ENCODE measurements around the gene REPS1. TPM values are rescaled to one million over a fixed set of nuclear protein-coding genes. Genes with fewer than 3 reads are reported as not detected.
A peak's percentile ranks its signal among the peaks of the same experiment; 100 is the strongest.

REPS1 gene
- total RNA-seq, 2 donors from 2014 or later = 73.4 to 88.6 TPM

DNA sequence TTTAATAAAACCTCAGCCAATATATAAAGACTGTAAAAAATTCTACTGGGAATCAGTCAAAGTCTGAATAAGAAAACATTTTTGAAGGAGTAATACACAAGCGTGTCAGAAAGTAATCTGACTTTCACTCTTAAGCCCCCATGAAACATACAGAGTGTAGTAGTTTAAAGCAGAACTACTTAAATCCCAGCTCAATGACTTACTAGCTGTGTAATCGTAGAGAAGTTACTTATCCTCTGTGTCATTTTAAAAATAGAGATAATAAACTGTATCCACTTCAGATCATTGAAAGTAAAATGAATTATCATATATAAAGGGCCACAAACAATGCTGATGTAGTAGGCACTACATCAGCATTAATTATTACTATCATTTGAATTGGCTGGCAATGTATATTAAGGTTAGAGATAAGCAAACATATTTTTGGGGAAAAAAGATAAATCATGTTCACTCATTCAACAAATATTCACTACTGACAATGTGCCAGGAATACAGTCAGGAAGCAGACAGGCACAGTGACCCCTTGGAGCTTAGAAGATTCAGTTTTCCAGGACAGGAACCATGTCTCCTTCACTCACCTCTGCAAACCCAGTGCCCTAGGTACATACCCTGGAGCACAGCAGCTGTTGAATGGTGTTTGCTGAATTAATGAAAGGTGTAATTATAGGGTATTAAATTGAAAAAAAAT is 14.4 kb downstream of the REPS1 start:
- no peak for DNase-seq
- no peaks in the 10 kb centered on the region for H3K9me3 ChIP-seq (ENCODE audit: control insufficient read depth, low read length, poor library complexity, severe bottlenecking)
- Mint-ChIP-seq H3K27ac (no peak overlapping the region), H3K36me3 (ENCODE audit: low read depth) (no peaks in the 10 kb centered on the region), H3K4me1 (peaks cover 51% of the 10 kb centered on the region), H3K4me3 (no peak overlapping the region), H3K27me3 (no peaks in the 10 kb centered on the region)
- ATAC-seq = no peak

DNA sequence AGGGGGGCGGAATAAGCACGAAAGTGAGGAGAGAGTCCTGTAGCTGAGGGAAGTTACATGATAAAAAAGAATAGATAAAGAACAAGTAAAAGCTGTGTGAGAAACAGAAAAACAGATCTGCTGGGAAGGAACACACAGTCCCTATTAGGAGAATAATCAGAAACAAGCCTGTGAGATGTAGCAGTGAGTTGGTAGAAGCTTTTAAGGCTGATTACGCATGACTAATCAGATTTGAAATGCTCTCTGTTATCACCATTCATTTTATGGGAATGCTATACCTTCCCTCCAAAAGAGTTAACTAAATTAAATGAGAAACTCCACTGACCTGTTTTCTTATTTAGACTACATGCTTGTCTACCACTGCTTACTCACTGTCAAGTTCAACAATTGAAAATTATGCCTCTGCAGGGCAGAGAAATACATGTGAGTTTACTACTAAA is 15.8 kb downstream of the REPS1 start:
- DNase-seq (no peak), ATAC-seq (no peak)
- no peaks in the 10 kb centered on the region for H3K27me3 Mint-ChIP-seq
- H3K4me3 Mint-ChIP-seq = peak overlapping the region; percentile 36
- no peaks in the 10 kb centered on the region for H3K36me3 Mint-ChIP-seq (ENCODE audit: low read depth)
- H3K9me3 ChIP-seq (ENCODE audit: control insufficient read depth, low read length, poor library complexity, severe bottlenecking) = no peaks in the 10 kb centered on the region
- no peak overlapping the region for H3K27ac Mint-ChIP-seq
- peaks cover 53% of the 10 kb centered on the region for H3K4me1 Mint-ChIP-seq

DNA sequence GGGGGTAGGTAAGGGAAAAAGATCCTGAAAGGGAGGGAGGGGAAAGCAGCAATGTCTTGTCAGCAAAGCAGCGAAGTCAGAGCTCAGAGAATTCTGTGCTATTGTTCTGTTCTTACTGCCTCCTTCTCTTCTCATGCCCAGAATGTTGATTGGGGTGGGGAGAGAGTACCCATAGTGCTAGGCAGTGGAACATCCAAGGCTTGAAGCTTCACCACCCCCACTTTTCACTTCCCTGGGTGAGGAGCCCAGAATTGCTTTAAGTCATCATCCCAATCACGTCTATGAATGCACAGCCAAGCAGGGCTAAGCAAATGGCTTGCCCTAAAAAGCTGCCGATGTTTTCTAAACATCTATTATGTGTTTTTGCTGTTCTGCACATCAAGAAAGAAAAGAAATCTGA is 16.5 kb downstream of the REPS1 start:
- H3K9me3 ChIP-seq (ENCODE audit: control insufficient read depth, low read length, poor library complexity, severe bottlenecking) = no peaks in the 10 kb centered on the region
- Mint-ChIP-seq H3K4me1 (peaks cover 53% of the 10 kb centered on the region), H3K27ac (no peak overlapping the region), H3K36me3 (ENCODE audit: low read depth) (no peaks in the 10 kb centered on the region), H3K27me3 (no peaks in the 10 kb centered on the region), H3K4me3 (no peak overlapping the region)
- DNase-seq (no peak), ATAC-seq (no peak)

DNA sequence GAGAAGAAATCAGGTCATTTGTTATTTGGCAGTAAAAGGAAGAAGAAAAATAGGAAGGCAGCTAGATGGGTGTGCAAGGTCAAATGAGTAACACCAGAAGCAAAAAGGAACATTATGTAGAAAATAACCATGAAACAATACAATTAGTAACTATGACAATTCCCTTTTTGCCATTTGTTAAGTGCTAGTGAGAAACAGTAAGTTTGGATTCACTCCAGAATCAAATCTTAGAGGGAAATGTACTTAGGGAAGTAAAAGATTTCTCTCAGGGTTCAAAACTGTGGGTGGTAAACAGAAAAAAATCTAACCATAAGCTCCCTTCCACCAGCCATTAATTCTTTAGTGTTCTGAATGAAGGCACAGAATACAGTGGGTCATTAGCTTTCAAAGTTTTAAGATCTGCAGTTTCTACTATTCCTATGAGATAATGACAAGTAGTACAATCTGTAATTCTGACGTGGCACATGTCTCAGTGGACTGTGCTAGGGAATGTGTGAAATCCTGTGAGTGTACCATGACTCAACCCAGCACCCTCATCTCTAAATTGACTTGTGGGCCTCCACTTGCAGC is 17.1 kb downstream of the REPS1 start:
- DNase-seq (no peak), ATAC-seq (peak; percentile 44)
- Mint-ChIP-seq H3K4me1 (peaks cover 50% of the 10 kb centered on the region), H3K27ac (no peak overlapping the region), H3K36me3 (ENCODE audit: low read depth) (no peaks in the 10 kb centered on the region), H3K4me3 (peak overlapping the region; percentile 36), H3K27me3 (no peaks in the 10 kb centered on the region)
- H3K9me3 ChIP-seq (ENCODE audit: control insufficient read depth, low read length, poor library complexity, severe bottlenecking) = no peaks in the 10 kb centered on the region

DNA sequence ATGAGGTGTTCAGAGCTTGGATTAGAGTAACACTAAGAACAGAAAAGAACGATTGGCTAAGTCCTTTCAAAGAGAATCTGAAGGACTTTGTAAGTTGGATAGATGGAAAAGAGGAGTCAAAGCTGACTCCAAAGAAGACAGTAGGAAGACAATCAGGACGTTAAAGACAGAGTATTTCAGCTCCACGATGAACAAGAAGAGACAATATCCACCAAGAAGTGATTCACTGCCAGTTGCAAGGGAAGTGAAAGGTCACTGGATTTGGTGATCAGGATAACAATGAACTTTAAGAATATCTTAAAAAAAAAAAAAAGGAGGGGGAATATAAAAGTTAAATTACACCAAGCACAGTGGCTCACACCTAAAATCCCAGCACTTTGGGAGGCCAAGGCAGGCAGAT is 17.9 kb downstream of the REPS1 start:
- H3K9me3 ChIP-seq (ENCODE audit: control insufficient read depth, low read length, poor library complexity, severe bottlenecking) = no peaks in the 10 kb centered on the region
- H3K27ac Mint-ChIP-seq = no peak overlapping the region
- H3K36me3 Mint-ChIP-seq (ENCODE audit: low read depth) = no peaks in the 10 kb centered on the region
- DNase-seq (no peak), ATAC-seq (no peak)
- no peaks in the 10 kb centered on the region for H3K27me3 Mint-ChIP-seq
- H3K4me3 Mint-ChIP-seq = no peak overlapping the region
- peaks cover 51% of the 10 kb centered on the region for H3K4me1 Mint-ChIP-seq

DNA sequence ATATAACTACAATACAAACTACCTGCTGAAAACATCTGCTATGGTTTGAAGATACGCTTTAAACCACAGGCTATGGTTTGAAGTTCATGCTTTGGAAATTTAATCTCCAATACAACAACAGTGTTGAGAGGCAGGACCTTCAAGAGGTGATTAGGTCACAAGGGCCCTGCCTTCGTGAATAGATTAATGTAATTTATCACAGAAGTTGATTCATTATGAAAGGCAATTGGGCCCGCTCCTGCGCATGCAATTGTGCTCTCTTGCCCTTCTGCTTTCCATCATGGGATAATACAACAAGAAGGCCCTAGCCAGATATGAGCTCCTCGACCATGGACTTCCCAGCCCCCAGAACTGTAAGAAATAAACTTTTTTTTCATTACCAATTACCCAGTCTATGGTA is 21.2 kb downstream of the REPS1 start:
- no peaks in the 10 kb centered on the region for H3K36me3 Mint-ChIP-seq (ENCODE audit: low read depth)
- no peak for DNase-seq
- no peak for ATAC-seq
- no peaks in the 10 kb centered on the region for H3K27me3 Mint-ChIP-seq
- no peak overlapping the region for H3K4me3 Mint-ChIP-seq
- H3K27ac Mint-ChIP-seq = peak overlapping the region; percentile 46
- H3K4me1 Mint-ChIP-seq = peaks cover 32% of the 10 kb centered on the region
- no peaks in the 10 kb centered on the region for H3K9me3 ChIP-seq (ENCODE audit: control insufficient read depth, low read length, poor library complexity, severe bottlenecking)

DNA sequence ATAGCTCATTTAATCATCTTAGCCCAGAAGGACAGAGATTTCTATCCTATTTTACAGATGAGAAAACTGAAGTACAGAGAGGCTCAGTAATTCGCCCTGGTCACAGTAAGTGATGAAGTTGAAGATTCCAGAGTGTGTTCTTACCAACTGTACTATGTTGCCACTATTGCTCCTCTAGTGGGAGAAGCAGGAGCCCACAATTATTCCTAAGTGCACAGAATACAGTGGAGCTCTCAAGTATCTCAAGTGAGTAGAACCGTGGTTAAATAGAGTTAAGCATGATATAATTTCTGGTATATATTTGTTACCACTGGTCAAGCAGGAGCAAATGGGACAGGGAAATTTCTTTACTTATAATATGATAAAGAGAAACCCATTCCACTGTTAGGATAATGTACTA is 22.1 kb downstream of the REPS1 start:
- ATAC-seq = no peak
- no peaks in the 10 kb centered on the region for H3K27me3 Mint-ChIP-seq

DNA sequence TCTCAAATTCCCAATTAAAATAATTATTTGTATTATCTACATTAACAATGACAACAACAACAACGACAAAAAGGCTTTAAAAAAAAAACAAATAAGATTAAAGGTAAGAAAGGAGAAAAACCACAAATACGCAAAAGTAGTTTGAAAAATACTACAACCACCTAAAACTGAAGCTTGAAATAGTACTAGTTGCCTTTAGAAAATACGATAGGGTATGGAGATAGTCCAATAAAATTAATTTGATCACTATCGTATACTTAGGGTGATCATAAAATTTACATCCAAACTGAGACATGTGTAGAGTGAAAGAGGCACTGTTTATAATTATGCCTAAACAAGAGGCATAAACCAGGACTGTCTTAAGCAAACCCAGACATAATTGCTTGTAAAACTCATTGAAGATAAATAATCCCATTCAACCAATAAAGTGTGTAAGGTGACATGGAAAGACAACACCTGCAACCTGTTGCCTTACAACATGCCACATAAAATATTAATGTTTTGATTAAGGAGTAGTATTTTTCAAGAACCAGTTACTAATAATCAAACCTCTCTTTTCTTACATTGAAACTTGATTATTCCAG is 22.7 kb downstream of the REPS1 start:
- DNase-seq (no peak), ATAC-seq (no peak)
- Mint-ChIP-seq H3K36me3 (ENCODE audit: low read depth) (no peaks in the 10 kb centered on the region), H3K4me1 (peaks cover 21% of the 10 kb centered on the region), H3K27me3 (no peaks in the 10 kb centered on the region), H3K27ac (no peak overlapping the region), H3K4me3 (no peak overlapping the region)
- no peaks in the 10 kb centered on the region for H3K9me3 ChIP-seq (ENCODE audit: control insufficient read depth, low read length, poor library complexity, severe bottlenecking)

More for the DNA sequence above, 22.1 kb downstream of the REPS1 start:
- H3K9me3 ChIP-seq (ENCODE audit: control insufficient read depth, low read length, poor library complexity, severe bottlenecking) = no peaks in the 10 kb centered on the region
- Mint-ChIP-seq H3K27ac (no peak overlapping the region), H3K4me1 (peaks cover 25% of the 10 kb centered on the region), H3K36me3 (ENCODE audit: low read depth) (no peaks in the 10 kb centered on the region), H3K4me3 (no peak overlapping the region)
- DNase-seq = no peak

DNA sequence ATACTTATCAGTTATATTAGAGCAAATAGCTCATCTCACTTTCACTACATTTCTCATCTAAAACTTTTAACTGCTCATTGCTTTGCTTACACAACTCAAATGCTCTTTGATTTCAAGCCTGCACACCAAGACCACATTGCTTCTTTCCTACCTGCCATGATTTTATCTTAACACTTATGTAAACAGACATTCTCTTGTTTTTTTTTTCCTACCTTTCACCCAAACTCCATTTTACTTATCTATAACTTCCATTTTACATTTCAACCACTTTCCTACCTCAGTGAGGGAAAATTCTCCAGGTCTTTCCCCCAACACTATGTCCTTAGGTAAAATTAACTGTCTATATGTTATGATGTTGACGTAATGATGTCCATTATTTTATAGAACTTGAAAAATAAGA is 24.0 kb downstream of the REPS1 start:
- H3K27ac Mint-ChIP-seq = no peak overlapping the region
- no peaks in the 10 kb centered on the region for H3K9me3 ChIP-seq (ENCODE audit: control insufficient read depth, low read length, poor library complexity, severe bottlenecking)
- no peak for ATAC-seq
- no peak overlapping the region for H3K4me3 Mint-ChIP-seq
- no peak for DNase-seq
- no peaks in the 10 kb centered on the region for H3K36me3 Mint-ChIP-seq (ENCODE audit: low read depth)
- H3K27me3 Mint-ChIP-seq = no peaks in the 10 kb centered on the region
- H3K4me1 Mint-ChIP-seq = peaks cover 23% of the 10 kb centered on the region

DNA sequence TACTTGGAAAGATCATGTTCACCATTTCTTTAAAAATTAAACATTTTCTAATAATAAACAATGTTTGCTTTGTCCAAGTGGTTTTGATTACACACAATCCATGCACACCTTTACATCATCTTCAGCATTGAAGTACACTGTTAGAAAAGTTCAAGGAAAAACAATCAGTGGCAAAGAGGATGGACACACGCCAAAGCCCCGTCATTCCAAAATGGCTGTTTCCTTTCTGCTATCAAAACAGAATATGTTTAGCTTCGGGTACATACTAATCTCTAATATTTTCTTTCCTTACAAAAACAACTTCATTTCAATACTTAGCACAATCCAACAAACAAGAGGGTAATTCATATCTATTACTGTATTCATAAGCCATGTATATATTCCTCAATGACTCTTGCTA is 24.5 kb downstream of the REPS1 start:
- H3K4me1 Mint-ChIP-seq = peaks cover 20% of the 10 kb centered on the region

DNA sequence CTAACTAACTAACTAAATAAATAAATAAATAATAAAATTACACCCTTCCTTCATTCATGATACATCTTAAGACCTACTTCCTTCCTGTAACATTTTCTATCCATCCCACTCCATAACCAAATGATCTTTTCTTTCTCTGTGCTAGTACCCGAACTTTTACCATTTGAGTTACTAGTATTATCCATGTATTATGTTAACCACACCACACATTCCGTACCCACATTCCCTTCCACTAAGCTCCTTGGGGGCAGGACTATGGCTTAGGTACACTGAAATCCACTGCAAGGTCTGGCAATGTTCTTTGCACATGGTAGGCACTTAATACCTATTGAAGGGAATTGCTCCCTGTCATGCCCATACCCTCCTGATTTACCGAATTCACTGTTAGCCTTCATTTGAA is 24.9 kb downstream of the REPS1 start:
- DNase-seq (no peak), ATAC-seq (no peak)
- Mint-ChIP-seq H3K27me3 (no peaks in the 10 kb centered on the region), H3K4me3 (no peak overlapping the region), H3K27ac (no peak overlapping the region), H3K4me1 (peaks cover 24% of the 10 kb centered on the region), H3K36me3 (ENCODE audit: low read depth) (no peaks in the 10 kb centered on the region)
- no peaks in the 10 kb centered on the region for H3K9me3 ChIP-seq (ENCODE audit: control insufficient read depth, low read length, poor library complexity, severe bottlenecking)

More for the DNA sequence above, 24.5 kb downstream of the REPS1 start:
- ATAC-seq (no peak), DNase-seq (no peak)
- Mint-ChIP-seq H3K27me3 (no peaks in the 10 kb centered on the region), H3K4me3 (no peak overlapping the region), H3K36me3 (ENCODE audit: low read depth) (no peaks in the 10 kb centered on the region), H3K27ac (no peak overlapping the region)
- no peaks in the 10 kb centered on the region for H3K9me3 ChIP-seq (ENCODE audit: control insufficient read depth, low read length, poor library complexity, severe bottlenecking)

DNA sequence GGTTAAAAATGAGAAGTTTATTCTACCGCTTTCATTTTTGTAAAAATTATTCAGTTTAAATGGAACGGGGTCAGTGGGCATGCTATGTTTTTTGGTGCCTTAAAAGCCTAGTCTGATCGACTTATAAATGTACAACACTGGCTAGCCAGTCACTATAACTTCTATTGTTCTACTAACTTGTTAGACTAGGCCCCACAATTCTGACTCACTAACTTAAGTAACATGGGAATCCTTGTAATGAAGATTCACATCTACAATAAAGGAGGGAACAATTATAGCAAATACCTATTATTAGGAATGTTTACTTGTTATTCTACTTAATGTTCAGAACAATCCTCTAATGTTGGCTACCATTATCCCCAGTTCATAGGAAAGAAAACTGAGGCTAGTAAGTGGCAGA is 28.5 kb downstream of the REPS1 start:
- no peaks in the 10 kb centered on the region for H3K36me3 Mint-ChIP-seq (ENCODE audit: low read depth)
- peaks cover 39% of the 10 kb centered on the region for H3K4me1 Mint-ChIP-seq
- no peaks in the 10 kb centered on the region for H3K9me3 ChIP-seq (ENCODE audit: control insufficient read depth, low read length, poor library complexity, severe bottlenecking)
- ATAC-seq = no peak
- no peak for DNase-seq
- H3K4me3 Mint-ChIP-seq = no peak overlapping the region
- H3K27me3 Mint-ChIP-seq = no peaks in the 10 kb centered on the region
- no peak overlapping the region for H3K27ac Mint-ChIP-seq

DNA sequence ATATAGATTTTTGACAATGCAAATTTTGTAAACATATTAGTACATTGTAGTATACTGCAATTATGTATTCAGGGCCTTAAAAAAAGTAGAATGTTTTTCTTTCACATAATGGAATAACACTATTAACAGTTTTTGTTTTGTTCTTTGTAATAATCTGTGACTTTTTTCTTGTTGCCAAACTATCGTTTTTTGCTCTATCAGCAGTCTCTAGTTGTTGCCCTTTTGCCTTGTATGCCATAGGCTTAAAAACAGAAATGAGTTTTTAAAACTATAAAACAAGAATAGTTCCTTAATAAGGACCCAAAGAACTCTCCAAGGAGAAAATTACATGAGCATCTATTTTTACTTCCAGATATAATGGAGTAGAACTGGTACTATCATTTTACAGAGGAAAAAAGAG is 29.5 kb downstream of the REPS1 start:
- H3K27ac Mint-ChIP-seq = no peak overlapping the region

DNA sequence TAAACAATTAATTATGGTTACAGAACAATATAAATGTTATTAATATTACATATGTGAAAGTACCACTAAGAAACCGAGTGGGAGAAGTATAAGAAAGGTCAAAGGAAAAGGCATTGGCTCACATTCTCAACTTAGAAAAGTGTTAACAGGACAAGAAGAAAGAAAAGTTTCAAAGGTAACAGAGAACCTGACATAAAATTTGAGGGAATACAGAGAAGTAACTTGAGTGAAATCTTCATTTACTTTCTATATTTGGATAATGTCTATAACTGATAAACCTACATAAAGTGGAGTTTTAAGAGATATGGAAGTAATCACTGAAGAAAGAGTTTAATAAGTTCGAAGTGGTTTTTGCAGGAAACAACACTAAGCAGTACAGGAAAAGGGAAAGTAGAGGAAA is 30.1 kb downstream of the REPS1 start:
- peaks cover 46% of the 10 kb centered on the region for H3K4me1 Mint-ChIP-seq
- ATAC-seq (no peak), DNase-seq (no peak)
- H3K27me3 Mint-ChIP-seq = no peaks in the 10 kb centered on the region
- H3K9me3 ChIP-seq (ENCODE audit: control insufficient read depth, low read length, poor library complexity, severe bottlenecking) = no peaks in the 10 kb centered on the region
- H3K4me3 Mint-ChIP-seq = peak overlapping the region; percentile 78
- H3K27ac Mint-ChIP-seq = peak overlapping the region; percentile 85
- H3K36me3 Mint-ChIP-seq (ENCODE audit: low read depth) = no peaks in the 10 kb centered on the region

More for the DNA sequence above, 29.5 kb downstream of the REPS1 start:
- no peaks in the 10 kb centered on the region for H3K9me3 ChIP-seq (ENCODE audit: control insufficient read depth, low read length, poor library complexity, severe bottlenecking)
- DNase-seq (no peak), ATAC-seq (no peak)
- Mint-ChIP-seq H3K27me3 (no peaks in the 10 kb centered on the region), H3K4me1 (peaks cover 39% of the 10 kb centered on the region), H3K36me3 (ENCODE audit: low read depth) (no peaks in the 10 kb centered on the region), H3K4me3 (no peak overlapping the region)

Data from T-helper 17 cell (primary cell).